Measurements from ENCODE around the gene STARD7.

STARD7 gene

DNA sequence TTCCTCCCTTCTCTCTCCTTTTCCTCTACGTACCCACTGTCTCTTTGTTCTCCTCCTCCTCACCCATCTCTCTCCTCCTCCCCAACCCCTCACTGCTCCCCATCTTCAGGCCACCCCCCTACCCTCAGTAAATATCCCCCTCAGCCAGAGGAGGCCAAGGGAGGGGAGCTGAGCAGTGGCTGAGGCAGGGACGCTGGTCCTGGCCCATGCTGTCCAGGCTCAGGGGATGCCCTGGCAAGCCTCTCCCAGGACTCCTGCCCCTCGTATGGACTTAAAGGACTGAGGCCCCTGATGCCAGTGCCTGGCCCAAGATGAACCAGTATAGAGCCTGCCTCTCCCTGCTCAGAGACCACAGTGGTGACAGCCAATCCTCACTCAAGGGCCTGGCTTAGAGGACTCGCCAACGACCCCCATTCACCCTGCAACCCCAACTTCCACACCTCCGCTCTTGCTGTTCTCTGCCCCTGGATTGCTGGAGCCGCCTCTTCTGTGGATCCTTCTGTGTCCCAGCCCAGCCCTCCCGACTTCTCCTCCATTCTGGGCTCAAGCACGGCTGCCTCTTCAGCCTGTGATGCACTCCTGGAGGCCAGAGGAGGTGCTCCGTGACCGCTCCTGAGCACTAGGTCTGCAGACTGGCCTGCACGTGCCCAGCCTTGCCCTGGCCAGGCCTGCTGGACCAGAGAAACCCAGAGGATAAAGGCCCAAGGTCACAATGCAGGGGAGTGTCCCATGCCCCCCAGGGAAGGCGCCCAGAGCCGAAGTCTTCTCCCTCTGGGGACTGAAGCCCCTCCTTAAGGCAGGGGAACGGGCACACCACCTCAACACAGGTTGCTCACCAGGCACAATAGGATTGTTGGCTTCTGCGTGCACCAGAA lies 53.9 kb downstream of the STARD7 start:
- Histone ChIP-seq H3K4me1 (no peaks in the 10 kb centered on the region), H3K27ac (no peak overlapping the region), H3K9me3 (no peaks in the 10 kb centered on the region), H3K4me3 (no peak overlapping the region), H3K27me3 (peaks cover 0 to 23% of the 10 kb centered on the region in 2 donors), H3K36me3 (no peaks in the 10 kb centered on the region)
- TF ChIP-seq, protein P1, sequence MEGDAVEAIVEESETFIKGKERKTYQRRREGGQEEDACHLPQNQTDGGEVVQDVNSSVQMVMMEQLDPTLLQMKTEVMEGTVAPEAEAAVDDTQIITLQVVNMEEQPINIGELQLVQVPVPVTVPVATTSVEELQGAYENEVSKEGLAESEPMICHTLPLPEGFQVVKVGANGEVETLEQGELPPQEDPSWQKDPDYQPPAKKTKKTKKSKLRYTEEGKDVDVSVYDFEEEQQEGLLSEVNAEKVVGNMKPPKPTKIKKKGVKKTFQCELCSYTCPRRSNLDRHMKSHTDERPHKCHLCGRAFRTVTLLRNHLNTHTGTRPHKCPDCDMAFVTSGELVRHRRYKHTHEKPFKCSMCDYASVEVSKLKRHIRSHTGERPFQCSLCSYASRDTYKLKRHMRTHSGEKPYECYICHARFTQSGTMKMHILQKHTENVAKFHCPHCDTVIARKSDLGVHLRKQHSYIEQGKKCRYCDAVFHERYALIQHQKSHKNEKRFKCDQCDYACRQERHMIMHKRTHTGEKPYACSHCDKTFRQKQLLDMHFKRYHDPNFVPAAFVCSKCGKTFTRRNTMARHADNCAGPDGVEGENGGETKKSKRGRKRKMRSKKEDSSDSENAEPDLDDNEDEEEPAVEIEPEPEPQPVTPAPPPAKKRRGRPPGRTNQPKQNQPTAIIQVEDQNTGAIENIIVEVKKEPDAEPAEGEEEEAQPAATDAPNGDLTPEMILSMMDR (IDR thresholded peaks at IDR 0.05) = no peak
- DNase-seq = peak in 1 of 2 donors; percentile 56
- intact Hi-C loops (cut with DNase I; ENCODE audit: low total_unique reads) = no loop called here

DNA sequence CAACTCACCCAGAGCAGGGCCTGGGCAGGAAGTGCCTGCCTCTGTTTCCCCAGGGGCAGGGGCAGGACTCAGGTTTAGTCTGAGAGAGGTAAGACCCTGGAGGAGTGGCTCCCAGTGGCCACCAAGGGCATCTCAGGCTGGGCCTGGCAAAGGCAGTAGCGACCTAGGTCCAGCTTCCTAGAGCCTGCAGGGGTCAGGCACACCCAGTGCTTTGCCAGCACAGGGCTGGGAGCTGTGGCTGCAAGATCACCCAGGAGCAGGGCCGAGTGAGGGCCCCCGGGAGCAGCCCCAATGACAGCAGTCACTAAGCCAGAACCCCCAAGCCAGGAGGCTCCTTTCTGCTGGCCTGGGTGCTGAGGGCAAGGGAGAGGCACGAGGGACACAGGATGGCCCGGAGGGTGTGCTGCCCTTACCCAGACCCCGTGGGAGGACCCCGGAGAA lies 54.6 kb downstream of the STARD7 start:
- Histone ChIP-seq H3K4me3 (no peak overlapping the region), H3K9me3 (no peaks in the 10 kb centered on the region), H3K27ac (no peak overlapping the region), H3K36me3 (no peaks in the 10 kb centered on the region), H3K4me1 (no peaks in the 10 kb centered on the region), H3K27me3 (peaks cover 0 to 23% of the 10 kb centered on the region in 2 donors)
- intact Hi-C loops (cut with DNase I; ENCODE audit: low total_unique reads) = no loop called here
- TF ChIP-seq, protein P1 (IDR thresholded peaks at IDR 0.05) = no peak
- DNase-seq = peak in 1 of 2 donors; percentile 59

DNA sequence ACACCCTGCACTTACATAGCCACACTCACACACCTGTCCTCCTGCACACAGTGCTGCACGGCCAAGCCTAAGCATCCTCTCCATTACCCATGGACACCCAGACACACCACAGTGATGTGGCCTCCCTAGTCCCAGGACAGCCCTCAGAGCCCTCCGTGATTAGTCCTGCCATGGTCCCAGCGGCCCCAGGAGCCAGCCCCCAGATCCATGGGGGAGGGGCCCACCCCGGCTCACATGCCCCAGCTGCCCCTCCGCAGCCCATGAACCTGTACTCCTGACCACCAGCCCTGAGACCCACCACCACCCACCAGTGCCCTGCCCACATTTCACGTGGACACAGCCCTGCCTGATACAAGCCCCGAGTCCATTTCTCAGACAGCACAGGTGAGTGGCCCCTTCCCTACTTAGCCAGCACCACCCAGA lies 55.3 kb downstream of the STARD7 start:
- Histone ChIP-seq H3K27me3 (peaks cover 0 to 23% of the 10 kb centered on the region in 2 donors), H3K36me3 (no peaks in the 10 kb centered on the region), H3K9me3 (no peaks in the 10 kb centered on the region), H3K27ac (no peak overlapping the region), H3K4me1 (peaks cover 0 to 4% (median under 1%) of the 10 kb centered on the region in 4 donors), H3K4me3 (no peak overlapping the region)
- DNase-seq = peak in 1 of 2 donors; percentile 52
- intact Hi-C loops (cut with DNase I; ENCODE audit: low total_unique reads) = no loop called here
- TF ChIP-seq, protein P1 (IDR thresholded peaks at IDR 0.05) = no peak

DNA sequence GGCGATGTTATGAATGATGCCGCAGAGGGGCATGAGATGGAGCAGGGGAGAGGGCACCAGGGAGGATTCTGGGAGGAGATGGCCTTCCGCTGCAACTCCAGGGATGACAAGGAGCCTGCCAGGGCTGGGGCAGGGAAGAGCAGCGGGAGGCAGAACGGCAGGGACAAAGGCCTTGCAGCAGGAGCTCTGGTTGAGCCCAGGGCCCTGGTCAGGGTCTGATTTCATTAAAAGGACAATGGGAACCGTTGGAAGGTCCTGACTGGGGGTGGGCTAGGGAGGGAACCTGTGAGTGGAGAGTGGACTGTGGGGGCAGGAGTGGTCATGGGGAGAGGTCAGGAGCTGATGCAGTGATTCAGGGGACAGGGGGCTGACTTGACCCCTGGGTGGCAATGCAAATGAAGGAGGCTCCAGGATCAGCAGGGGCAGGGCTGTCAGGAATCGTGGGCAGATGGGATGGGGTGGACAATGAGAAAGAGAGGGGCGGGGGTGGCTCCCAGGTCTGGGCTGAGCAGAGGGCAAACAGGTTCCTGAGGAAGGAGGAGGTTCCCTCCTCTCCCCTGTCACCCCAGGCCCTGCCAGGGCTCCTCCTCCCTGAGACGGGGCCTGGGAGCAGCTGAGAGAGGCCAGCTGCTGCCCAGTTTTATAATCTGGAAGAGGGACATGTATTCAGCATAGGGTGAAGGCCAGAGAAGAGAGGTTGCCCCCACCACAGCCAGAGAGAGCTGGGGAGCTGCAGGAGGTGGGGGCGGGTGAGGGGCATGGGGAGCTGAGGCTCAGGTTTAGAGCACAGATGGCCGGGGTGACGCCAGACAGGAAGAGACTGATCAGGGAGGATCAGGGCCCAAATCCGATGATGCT lies 56.1 kb downstream of the STARD7 start:
- no peaks in the 10 kb centered on the region for H3K9me3 ChIP-seq
- H3K27me3 ChIP-seq = peaks cover 0 to 17% of the 10 kb centered on the region in 2 donors
- intact Hi-C loops (cut with DNase I; ENCODE audit: low total_unique reads) = no loop called here
- peaks cover 0 to 6% (median 2%) of the 10 kb centered on the region in 4 donors for H3K4me1 ChIP-seq
- TF ChIP-seq, protein P1 (IDR thresholded peaks at IDR 0.05) = no peak
- DNase-seq = peak in 1 of 2 donors; percentile 45
- H3K27ac ChIP-seq = no peak overlapping the region
- H3K4me3 ChIP-seq = no peak overlapping the region
- H3K36me3 ChIP-seq = no peaks in the 10 kb centered on the region

DNA sequence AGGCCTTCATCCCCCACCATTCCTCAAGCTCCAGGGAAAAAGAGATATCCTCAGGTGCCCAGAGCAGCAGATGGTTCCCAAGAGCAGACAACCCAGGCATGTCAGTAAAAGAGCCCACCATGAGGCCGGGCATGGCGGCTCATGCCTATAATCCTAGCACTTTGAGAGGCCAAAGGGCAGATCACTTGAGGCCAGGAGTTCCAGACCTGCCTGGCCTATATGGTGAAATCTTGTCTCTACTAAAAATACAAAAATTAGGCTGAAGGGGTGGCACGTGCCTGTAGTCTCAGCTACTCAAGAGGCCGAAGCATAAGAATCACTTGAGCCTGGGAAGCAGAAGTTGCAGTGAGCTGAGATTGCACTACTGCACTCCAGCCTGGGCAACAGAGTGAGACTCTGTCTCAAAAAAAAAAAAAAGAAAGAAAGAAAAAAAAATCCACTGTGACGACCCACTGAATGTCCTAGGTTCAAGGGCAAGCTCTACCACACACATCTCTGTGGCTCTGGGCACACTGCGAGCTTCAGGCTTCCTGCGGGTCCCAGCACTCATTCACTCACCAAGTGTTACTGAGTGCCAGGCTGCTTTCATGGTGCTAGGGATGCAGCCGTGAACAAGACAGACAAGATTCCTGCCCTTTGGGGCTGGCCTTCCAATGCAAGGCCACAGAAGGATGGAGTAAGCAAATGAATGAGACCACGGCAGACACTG lies 56.9 kb downstream of the STARD7 start:
- intact Hi-C loops (cut with DNase I; ENCODE audit: low total_unique reads) = no loop called here
- H3K36me3 ChIP-seq = no peaks in the 10 kb centered on the region
- DNase-seq = no peak
- peaks cover 0 to 11% (median 3%) of the 10 kb centered on the region in 4 donors for H3K4me1 ChIP-seq
- H3K9me3 ChIP-seq = no peaks in the 10 kb centered on the region
- H3K27me3 ChIP-seq = peaks cover 0 to 9% of the 10 kb centered on the region in 2 donors
- H3K27ac ChIP-seq = no peak overlapping the region
- TF ChIP-seq, protein P1 (IDR thresholded peaks at IDR 0.05) = no peak
- H3K4me3 ChIP-seq = no peak overlapping the region

Data from tibial artery (tissue), 4 donors.